Esophagus mucosa (tissue), 1 donor: Measurements from ENCODE around the gene LTF. TPM values are rescaled to one million over a fixed set of nuclear protein-coding genes. Genes with fewer than 3 reads are reported as not detected.
A peak's percentile ranks its signal among the peaks of the same experiment; 100 is the strongest.

Experiments
- ATAC-seq: fragments of 200-7000 bp; cut with Tn5 transposase; one replicate; pipeline ENCODE4 v1.9.1; 2020
- total RNA-seq: library from RNA; stranded (reverse); gene quantifications from one replicate; pipeline ENCODE4 v1.2.4, GENCODE V29; 2023
- donor health status: DM: yes; HTN: yes; CAD: no.

Gene LTF
- total RNA-seq, 1 donor from 2014 or later, result 108 TPM

DNA sequence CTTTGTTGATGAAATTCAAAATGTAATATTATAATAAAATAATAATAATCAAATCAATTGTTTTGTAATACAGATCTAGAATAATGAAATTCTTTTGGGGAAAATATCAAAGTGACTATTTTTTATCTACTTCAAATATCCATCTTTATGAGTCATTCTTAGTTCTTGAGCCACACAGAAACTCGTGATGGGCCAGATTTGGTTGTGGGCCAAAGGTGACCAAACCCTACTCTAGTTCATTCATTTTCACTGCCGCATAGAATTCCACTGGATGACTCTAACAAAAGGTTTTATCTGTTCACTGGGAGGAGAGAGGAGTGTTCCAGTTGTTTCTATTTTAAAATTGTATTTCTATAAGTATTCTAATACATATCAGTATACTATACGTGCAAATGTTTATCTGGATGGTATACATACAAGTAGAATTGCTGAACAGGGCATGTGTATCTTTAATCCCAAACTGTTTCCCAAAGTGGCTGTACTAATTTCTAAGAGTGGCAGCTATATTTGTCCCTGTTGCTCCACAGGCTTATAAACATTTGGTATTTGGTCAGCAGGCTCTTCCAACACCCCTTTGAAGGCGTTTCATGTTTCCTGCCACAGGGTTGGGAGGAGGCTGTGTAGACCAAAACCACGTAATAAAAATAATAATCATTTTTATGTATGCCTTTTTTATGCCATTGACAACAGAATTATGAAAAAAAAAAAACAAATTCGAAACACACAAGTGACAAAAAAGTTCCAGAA, 25.8 kb upstream of the LTF start:
- ATAC-seq, result no peak

DNA sequence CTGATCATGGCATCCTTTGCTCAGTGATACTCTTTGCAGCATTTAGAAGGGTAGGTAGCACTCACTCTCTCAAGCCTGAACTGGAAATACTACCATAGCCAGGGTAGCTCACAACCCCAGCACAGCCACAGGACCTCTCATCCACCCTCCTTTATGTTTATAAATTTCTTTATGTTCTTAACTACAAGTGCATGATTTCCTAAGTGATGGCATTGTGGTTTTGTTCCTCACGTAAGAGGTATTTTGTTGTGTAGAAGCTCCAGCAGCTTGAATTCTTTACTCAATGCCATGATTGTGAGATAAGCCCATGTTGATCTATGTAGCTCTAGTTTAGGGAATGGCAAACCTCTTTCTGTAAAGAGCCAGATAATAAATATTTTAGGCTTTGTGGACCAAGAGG, 25.2 kb upstream of the LTF start:
- ATAC-seq, result no peak

DNA sequence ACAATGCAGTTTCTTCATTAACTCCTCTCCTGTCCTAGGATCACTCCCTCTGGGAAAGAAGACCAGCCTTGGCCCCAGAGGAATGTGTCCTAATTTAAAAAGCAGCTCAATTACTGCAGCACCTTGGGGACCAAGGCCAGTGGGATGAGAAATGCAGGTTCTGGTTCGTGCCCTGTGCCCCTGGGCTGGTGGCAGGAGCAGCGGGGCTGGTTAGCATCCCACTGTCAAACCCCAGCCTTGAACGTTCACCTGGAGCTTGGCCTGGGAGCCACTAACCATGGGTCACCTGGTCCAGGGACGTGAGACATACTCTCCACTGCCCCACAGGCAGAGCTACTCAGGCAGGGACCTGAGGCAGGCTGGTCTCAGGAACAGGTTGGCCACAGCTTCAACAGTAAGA, 24.7 kb upstream of the LTF start:
- ATAC-seq, result no peak

DNA sequence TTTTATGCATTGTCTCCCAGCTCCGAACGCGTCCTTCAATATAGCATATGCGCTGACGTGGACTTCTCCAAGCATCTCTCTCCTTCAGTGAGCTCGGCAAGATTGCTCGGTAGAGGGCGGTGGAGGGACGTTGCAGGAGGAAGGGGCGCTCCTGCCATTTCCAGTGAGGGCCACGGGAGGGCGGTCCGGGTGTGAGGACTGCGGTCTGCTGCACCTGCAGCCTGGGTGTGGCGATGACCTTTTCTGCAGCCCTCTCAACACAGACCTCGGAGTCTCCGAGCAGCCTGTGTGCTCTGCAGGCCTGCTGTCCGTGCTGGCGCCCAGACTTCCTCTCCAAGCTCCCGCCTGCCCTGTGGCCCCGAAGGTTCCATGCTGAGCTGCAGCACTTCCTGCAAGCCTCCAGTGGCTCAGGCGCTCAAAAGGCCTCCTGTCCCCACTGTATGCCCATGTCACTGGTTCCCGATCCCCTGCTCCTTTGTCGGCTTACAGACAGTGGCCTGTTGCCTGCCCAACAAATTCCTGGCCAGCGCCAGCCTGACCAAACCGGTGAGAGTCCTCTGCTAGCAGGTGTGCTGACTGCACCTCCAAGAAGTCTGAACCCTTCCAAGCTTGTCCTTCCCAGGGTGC, 24.1 kb upstream of the LTF start:
- peak; percentile 99 for ATAC-seq

DNA sequence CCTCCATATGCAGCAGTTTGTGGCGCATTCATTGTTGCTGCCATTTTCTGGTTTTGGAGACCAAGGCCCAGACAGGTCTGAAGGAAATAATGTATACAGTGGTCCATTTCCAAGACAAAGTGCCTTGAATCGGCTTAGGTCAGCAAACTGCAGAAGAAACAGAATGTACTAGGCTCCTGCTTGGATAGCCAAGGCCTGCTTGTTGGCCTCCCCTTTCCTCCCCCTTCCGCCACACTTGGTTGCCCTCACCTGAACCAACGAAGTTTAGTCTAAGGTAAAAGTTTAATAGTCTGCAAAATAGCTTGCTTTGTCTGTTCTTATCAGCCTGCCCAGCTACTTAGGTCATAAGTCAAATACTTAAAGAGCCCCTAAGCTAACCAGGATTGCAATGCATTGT, 21.1 kb upstream of the LTF start:
- ATAC-seq, result no peak

DNA sequence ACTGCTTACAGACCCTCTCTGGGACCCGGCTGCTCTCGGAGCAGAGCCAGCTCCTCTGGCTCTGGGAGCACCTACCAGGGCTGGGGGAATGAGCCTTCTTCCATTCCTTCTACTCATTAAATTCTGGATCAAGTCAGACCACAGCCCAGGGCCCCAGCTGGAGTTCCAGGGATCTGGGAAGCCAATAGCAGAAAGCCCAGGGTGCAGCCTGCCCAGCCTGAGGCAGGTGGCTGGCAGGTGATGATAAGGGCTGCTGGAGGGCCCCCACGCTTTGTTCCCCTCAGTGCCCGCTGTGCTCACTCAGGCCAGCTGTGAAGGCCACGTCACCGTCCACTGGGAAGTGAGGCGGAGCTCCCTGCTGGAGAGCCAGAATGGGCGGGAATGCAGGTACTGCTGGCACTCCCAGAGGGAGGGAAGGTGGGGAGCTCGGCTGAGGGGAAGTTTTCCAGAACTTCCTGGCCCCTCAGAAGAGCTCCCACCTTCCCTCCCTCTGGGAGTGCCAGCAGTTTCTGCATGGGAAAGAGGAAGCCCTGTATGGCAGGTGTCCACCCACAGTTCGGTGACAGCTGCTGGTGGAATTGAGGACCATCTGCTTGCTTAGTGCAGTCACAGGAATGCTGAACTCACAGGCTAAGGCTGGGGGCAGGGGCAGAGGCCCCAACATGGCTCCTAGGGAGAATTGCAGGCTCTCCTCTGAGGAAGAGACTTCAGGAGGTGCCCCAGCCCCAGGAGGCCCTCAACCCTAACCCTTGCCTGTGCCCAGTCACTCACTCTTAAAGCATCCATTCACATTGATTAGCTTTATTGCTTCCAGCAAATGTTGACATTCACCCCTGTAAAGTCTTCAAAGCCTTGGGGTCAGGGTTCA, 20.4 kb upstream of the LTF start:
- ATAC-seq, result no peak

DNA sequence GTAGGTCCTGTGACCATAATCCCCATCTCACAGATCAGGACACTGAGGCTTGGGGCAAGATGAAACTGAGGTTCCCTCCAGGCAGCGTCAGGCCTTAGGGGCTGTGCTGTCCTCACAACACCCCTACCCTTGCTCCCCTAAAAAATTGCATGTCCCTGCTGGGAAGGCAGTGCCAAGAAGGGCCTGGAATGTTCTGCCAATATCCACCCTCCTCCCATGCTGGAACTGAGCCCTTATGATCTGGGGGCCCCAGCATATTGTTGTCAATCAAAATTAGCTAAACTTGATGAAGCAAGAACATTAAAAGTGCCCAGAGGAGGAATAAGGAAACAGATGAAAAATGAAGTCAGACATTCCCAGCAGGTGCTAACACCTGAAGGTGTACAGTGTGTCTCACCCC, 19.7 kb upstream of the LTF start:
- no peak for ATAC-seq

DNA sequence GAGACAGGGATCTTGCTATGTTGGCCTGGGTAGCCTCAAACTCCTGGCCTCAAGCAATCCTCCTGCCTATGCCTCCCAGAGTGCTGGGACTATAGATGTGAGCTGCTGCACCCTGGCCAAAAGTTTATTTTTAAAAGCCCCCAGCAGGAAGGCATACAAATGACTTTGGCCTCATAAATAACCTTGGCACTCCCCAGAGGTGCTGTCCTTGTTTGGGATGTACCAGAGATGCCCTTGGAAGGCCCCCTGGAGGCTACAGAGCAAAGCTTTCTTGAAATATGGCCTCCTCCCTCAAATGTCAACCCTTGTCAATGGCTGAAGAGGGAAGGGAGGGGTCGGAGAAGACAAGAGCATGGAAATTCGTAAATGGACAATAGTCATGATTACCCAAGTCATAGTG, 19.1 kb upstream of the LTF start:
- ATAC-seq, result no peak

DNA sequence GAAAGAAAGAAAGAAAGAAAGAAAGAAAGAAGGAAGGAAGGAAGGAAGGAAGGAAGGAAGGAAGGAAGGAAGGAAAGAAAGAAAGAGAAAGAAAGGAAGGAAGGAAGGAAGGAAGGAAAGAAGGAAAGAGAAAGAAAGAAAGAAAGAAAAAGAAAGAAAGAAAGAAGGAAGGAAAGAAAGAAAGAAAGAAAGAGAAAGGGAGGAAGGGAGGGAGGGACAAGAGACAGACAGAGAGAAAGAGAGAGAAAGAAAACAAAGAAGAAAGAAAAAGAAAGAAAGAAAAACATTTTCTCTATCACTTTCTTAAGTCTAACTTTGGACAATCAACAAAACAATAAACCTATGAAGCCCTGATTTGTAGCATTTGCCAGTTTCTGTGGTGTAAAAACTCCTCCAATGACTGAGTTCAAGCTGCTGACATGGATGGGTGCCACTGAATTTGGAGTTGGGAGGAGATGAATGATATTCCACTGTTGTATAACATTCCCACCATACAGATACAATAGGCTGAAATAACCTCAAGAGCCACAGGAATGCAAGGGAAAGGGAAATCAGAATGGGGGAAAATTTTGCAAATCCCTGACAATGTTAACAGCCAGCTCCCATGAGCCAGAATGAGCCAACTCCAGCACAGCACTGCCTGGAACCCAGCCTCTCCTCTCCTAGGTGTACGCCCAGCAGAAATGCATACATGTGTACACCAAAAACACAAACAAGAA, 18.1 kb upstream of the LTF start:
- ATAC-seq, result no peak

DNA sequence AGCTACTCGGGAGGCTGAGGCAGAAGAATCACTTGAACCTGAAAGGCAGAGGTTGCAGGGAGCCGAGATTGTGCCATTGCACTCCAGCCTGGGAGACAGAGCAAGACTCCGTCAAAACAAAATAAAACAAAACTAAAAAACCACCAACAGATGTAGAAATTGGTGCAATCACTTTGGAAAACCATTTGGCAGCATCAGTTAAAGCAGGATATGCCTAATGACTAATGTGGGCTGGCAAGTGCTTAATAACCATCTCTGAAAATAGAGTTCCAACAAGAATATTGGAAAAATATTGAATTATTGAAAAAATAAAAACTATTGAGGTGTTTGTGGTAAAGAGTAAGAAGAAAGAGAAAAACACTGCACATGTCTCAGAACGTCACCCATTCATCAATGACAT, 16.9 kb upstream of the LTF start:
- no peak for ATAC-seq

DNA sequence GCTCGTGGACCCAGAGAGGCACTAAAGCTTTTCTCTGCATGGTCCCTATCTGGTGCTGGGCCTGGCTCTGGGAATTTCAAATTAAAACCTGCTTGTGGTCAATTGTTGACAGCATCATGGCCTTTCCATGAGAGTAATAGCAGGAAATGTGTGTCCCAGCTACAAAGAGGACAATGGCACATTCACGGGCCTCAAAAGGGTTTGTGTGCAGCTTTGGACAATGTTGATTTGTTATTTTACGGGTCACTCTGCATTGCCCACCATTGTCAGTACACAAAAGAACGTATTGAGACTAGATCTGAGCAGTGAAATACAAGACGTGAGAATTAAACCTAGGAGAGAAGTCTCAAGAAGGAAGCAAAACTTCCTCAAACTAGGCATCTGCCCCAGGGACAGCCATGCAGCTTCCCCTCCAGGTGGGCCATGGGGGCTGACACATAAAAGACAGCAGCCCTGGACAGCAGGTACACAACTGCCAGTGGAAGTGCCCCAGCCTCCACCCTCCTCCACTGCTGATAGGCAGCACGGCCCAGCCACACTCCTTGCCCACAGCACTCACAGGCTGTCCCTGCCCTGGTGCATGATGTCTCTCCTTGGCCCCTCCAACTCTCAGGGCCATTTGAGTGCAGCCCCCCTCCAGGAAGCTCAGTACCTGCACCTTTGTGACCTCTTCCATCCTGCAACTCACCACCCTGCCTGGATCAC, 15.9 kb upstream of the LTF start:
- ATAC-seq, result no peak

DNA sequence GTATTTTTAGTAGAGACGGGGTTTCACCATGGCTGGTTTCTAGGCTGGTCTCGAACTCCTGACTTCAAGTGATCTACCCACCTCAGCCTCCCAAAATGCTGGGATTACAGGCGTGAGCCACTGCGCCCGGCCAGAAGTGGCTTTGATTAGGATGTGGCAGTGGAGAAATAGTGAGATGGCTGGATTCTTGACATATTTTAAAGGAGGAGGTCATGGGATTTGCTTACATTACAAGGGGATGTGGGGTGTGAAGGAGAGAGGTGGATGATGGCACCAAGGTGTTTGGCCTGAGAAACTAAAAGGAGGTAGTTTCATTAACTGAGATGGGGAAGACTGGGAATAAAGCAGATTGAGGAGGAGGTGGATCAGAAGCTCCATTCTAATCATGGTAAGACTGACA, 15.0 kb upstream of the LTF start:
- ATAC-seq, result no peak

DNA sequence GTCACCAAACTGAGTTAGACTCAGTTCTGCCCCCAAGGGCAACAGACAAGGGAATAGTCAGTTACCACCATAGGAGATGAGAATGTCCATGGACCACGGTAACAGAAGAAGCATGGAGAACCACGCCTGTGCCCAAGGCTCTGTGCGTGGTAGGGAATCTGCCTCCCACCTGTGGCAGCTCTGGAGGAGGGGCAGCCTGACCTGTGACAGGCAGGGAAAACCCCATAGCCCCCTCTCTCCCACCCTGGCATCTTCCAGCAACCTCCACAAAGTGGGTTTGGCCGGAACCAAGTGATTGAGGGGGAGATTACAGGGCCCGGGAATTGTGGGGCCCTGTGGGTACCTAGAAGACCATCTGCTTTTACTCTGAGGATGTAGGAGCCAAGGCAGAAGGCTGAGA, 14.3 kb upstream of the LTF start:
- no peak for ATAC-seq

DNA sequence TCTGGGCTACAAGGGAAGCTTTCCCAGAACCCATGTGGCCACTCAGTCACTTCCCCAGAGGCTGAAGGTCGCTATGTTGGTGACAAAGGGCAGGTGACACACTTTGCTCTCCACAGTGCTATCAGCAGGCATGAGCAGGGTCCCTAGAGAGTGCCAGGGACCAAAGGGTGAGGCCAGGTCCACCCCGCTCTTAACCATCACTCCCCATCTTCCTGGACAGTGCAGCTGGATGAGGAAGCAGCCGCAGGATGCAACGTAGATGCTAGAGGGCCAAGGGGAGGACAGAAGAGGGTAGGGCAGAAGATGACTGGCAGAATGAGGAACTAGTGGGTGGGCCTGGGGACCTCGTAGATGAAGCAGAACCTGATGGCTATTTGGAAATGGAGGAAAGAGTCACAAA, 13.6 kb upstream of the LTF start:
- ATAC-seq, result no peak

DNA sequence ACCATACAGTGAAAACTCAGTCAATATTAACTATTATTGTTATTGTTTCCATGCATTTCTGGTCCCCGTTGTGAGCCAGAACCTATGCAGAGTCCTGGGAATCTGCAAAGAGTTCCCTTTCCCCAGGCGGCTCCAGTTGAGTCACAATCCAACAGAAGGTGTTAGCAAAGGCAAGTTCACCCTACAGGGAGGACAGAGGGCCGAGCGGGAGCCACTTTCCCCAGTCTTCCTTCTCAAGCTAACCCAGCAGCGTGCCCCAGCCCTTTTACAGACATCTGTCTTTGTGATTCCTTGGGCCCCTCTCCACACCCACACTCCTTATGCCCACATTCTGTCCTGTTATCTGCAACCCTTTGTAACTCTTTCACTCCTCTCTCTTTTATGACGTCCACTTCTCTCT, 13.1 kb upstream of the LTF start:
- no peak for ATAC-seq

DNA sequence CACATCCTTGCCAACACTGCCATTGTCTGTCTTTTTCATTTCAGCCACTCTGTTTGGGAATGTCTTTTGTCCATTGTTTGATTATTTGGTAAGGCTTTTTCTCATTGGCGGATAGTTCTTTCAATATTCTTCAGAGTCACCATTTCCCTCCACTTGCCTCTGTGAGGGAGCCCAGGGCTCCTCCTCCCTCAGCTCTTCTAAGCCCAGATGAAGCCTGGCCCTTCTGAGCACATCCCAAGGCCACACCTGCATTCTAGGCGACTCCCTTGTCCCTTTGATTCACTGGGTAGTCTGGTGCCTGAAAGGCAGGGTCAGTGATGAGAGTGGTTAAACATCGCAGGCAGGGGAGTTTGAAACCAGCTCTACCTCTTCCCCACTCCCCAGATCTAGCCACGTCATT, 12.4 kb upstream of the LTF start:
- ATAC-seq, result peak; percentile 26

DNA sequence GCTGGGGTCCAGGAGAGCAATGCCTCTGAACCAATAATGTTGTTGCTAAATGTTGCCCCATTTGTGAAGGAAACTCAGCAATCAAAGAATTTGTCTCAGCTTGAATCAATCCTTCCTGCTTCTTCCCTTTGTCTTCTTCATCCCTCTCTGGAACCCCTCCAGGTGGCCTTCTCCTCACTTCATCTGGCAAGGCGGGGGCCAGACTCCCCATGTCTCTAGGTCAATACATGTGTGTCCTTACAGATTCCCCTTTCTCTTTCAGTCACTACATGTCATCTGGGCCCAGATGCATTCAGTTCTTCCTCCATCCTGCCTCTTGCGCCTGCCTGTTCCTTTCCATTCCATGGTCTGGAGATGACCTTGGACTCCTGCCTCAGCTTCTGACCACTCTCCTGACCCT, 8.0 kb upstream of the LTF start:
- no peak for ATAC-seq

DNA sequence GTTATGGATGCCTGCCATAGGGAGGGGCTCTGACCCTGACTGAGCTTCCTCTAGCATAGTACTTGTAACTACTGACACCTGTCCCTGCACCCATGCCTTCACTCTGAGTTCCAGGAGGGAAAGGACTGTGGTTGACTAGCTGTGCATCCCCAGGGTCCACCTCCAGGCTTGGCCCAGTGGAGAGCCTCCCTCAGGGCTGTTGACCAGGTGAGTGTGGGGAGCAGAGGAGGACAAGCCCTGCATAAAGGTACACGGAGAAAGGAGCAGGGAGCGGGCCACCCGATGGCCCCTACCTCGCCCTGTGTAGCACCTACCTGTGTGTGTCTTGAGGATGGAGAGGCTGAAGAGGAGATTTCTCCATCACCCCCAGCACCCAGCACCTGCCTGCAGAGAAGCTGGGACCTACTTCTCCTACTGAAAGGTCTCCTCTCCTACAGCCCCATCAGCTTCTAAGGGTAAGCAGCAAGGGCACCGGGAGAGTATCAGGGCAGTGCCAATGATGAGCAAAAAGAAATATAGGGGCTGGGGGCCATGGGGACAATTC, 6.7 kb upstream of the LTF start:
- no peak for ATAC-seq

DNA sequence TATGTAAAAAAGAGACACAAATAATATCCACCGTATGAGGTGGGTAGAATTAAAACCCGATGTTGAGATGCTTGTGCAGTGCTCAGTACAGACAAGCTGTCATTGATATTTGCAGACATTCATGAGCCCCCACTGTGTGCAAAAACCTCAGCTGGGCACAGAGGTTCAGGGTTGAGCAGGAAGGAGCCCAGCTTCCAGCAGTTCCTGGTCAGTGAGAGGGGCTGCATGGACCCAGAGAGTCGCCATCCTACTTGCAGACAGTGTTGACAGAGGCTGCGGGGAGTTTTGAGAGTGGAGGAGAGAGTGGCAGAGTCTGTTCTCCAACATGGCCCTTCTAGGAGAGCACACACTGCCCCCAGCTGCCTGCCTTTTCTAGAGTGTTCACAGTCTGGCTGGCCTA, 6.1 kb upstream of the LTF start:
- no peak for ATAC-seq

DNA sequence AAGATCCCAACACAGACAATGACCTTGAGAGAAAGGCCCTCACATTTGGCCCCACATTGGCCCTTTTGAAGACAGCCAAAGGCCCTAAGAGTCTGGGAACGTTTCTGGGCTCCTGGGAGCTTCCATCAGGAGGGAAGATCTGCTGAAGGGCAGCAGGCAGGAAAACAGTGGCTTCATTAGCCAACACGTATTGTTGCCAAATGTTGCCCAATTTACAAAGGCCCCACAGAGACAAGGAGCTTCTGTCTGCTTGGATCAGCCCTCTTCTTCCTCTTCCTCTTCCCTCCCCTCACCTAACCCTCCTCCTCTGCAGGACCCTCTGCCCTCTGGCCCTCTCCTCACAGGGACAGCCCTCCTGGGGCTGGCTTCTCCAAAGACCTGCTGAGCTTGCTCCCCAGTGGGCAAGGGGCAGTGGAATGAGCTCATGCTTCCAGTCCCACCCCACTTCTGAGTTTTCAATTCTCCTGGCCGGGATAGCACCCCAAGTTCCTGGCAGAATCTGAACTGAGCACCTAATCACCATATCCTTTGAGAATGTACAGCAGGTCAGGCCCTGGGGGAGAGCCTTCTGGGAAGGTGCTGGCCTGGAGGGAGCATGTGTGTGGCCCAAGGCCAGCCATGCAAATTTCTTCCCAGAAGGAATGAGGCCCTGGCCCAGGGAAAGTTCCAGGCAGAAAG, 5.1 kb upstream of the LTF start:
- no peak for ATAC-seq

DNA sequence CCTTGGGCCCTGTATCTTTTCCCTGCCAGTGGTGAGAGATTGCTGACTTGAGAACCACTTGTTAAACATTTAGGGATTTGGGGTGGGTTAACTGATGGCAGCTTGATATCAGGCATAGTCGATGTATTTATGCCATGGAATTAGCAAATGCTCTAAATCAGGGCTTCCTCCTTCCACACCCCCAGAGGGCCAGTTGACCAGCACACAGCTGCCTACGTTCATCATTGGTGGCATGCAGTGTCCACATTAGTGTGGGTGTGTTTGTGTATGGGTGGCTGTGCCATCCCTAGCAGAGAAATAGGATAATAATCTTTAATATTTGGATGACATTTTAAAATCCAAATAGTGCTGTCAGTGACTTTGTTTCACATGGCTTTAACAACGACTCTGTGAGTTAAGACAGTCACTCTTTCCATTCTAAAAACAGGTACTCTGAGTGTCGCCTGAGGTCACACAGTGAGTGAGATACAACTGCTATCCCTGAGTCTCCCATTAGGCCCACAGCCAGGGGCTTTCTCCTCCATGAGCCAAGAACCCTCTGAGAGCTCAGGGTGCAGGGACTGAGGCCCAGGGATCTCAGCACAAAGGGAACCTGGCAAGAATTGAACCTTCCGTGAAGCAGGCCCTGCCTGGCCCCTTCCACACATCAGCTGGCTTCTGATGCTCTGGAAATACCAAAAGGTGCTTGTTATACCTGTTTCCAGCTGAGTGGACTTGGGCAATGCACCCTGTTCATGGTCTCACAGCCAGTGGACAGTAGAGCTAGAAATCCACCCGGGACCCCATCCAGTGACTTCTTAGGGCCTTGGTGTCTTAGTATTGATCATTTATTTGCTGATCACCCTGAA, 4.3 kb upstream of the LTF start:
- ATAC-seq, result no peak
